GM23338 (cell line): Measurements from ENCODE around the gene ADAMTSL5. TPM values are rescaled to one million over a fixed set of nuclear protein-coding genes. Genes with fewer than 3 reads are reported as not detected.

Experiments used
- ATAC-seq: fragments of 200-7000 bp; cut with Tn5 transposase; 3 replicates; pipeline ENCODE4 v1.9.1; 2020
- DNase-seq: peaks from one replicate; pipeline ENCODE4 v3.0.0-alpha.2; 2015; ENCODE audit warnings: low spot score
- H2AFZ ChIP-seq: fragments of 200-600 bp; sonication (generic); 2 replicates; pipeline ENCODE4 v1.8.0; 2016; ENCODE audit warnings: antibody characterized with exemption, mild to moderate bottlenecking, moderate library complexity
- H3F3A ChIP-seq: fragments of 200-600 bp; sonication (generic); replicated peaks from 2 replicates; pipeline ENCODE4 v1.8.0; 2017; ENCODE audit warnings: antibody characterized with exemption, mixed run types, low read depth
- H3K27ac ChIP-seq: fragments of 200-600 bp; sonication (generic); 2 replicates; pipeline ENCODE4 v1.6.1; 2016; ENCODE audit warnings: low read depth
- H3K27me3 ChIP-seq: fragments of 200-600 bp; sonication (generic); 2 replicates; pipeline ENCODE4 v1.8.0; 2016; ENCODE audit warnings: mild to moderate bottlenecking, mixed run types, moderate library complexity; ENCODE audit not compliant: insufficient read depth
- H3K36me3 ChIP-seq: fragments of 200-600 bp; sonication (generic); 2 replicates; pipeline ENCODE4 v1.8.0; 2016; ENCODE audit warnings: mild to moderate bottlenecking; ENCODE audit not compliant: insufficient read depth
- H3K4me1 ChIP-seq: fragments of 200-600 bp; sonication (generic); 2 replicates; pipeline ENCODE4 v1.8.0; 2016; ENCODE audit warnings: mild to moderate bottlenecking, moderate library complexity; ENCODE audit not compliant: insufficient read depth
- H3K4me2 ChIP-seq: fragments of 200-600 bp; sonication (generic); 2 replicates; pipeline ENCODE4 v1.7.1; 2017; ENCODE audit warnings: mixed run types
- H3K4me3 ChIP-seq: fragments of 200-600 bp; sonication (generic); 2 replicates; pipeline ENCODE4 v1.6.1; 2016; ENCODE audit warnings: mixed run types
- H3K79me2 ChIP-seq: fragments of 200-600 bp; sonication (generic); replicated peaks from 2 replicates; pipeline ENCODE4 v1.8.0; 2017; ENCODE audit warnings: mild to moderate bottlenecking; ENCODE audit not compliant: insufficient read depth
- H3K9me2 ChIP-seq: fragments of 200-600 bp; sonication (generic); 2 replicates; pipeline ENCODE4 v1.8.0; 2017; ENCODE audit not compliant: insufficient read depth
- H4K20me1 ChIP-seq: fragments of 200-600 bp; sonication (generic); replicated peaks from 2 replicates; pipeline ENCODE4 v1.8.0; 2017; ENCODE audit warnings: mild to moderate bottlenecking; ENCODE audit not compliant: insufficient read depth
- H3K27ac Mint-ChIP-seq: 2 replicates; pipeline ENCODE4 v1.8.0; 2020; ENCODE audit warnings: inconsistent platforms, mild to moderate bottlenecking, moderate library complexity, mixed read lengths
- H3K27me3 Mint-ChIP-seq: 3 replicates; pipeline ENCODE4 v1.8.0; 2022; ENCODE audit warnings: low read depth, mild to moderate bottlenecking, moderate library complexity, mixed read lengths, inconsistent platforms; ENCODE audit not compliant: insufficient read depth, poor library complexity
- H3K36me3 Mint-ChIP-seq: 3 replicates; pipeline ENCODE4 v1.8.0; 2021; ENCODE audit warnings: low read depth, mild to moderate bottlenecking, inconsistent platforms, moderate library complexity, mixed read lengths
- H3K4me1 Mint-ChIP-seq: 3 replicates; pipeline ENCODE4 v1.8.0; 2020; ENCODE audit warnings: mild to moderate bottlenecking, inconsistent platforms, mixed read lengths
- H3K4me3 Mint-ChIP-seq: 3 replicates; pipeline ENCODE4 v1.8.0; 2021; ENCODE audit warnings: moderate library complexity, mild to moderate bottlenecking, inconsistent platforms, mixed read lengths
- H3K9me3 Mint-ChIP-seq: 3 replicates; pipeline ENCODE4 v1.8.0; 2020; ENCODE audit warnings: moderate library complexity, mild to moderate bottlenecking, inconsistent platforms, mixed read lengths
- CREB1 ChIP-seq: fragments of 250-450 bp; sonication (Bioruptor Pico); IDR thresholded peaks from 2 replicates; pipeline ENCODE4 v1.5.0; 2020; ENCODE audit warnings: low read depth, mild to moderate bottlenecking, moderate library complexity
- EZH2 ChIP-seq: fragments of 200-600 bp; sonication (generic); IDR thresholded peaks from one replicate; pipeline ENCODE4 v1.8.0; 2017; ENCODE audit warnings: antibody characterized with exemption, mild to moderate bottlenecking, low read depth; ENCODE audit not compliant: unreplicated experiment
- EZH2phosphoT487 ChIP-seq: fragments of 200-600 bp; sonication (generic); IDR thresholded peaks from one replicate; pipeline ENCODE4 v1.8.1; 2018; ENCODE audit warnings: antibody characterized with exemption; ENCODE audit not compliant: unreplicated experiment
- JUNB ChIP-seq: IDR thresholded peaks from one replicate; pipeline ENCODE4 v1.6.1; 2016; ENCODE audit warnings: antibody characterized with exemption; ENCODE audit not compliant: unreplicated experiment
- NANOG ChIP-seq: IDR thresholded peaks from 2 replicates; pipeline ENCODE4 v1.6.1; 2016; ENCODE audit warnings: antibody characterized with exemption, borderline replicate concordance
- POLR2AphosphoS5 ChIP-seq: IDR thresholded peaks from 2 replicates; pipeline ENCODE4 v1.6.1; 2016; ENCODE audit warnings: antibody characterized with exemption, low read depth
- REST ChIP-seq: IDR thresholded peaks from one replicate; pipeline ENCODE4 v1.6.1; 2018; ENCODE audit warnings: antibody characterized with exemption; ENCODE audit not compliant: unreplicated experiment
- STAT1 ChIP-seq: IDR thresholded peaks from one replicate; pipeline ENCODE4 v1.6.1; 2016; ENCODE audit warnings: antibody characterized with exemption; ENCODE audit not compliant: unreplicated experiment
- ZNF114 ChIP-seq: fragments of 250-450 bp; sonication (Bioruptor Pico); IDR thresholded peaks from 2 replicates; pipeline ENCODE4 v1.5.0; 2020; ENCODE audit warnings: mild to moderate bottlenecking, moderate library complexity
- ZNF331 ChIP-seq: fragments of 250-450 bp; sonication (Bioruptor Pico); IDR thresholded peaks from 2 replicates; pipeline ENCODE4 v1.5.0; 2020; ENCODE audit warnings: low read depth, mild to moderate bottlenecking, moderate library complexity
- polyA plus RNA-seq: library from polyadenylated mRNA; unstranded; fragments of >200 nt; fragmentation: Nextera tagmentation; extraction: Ambion mirVana; gene quantifications from 2 replicates; pipeline ENCODE4 v1.2.1, GENCODE V29; 2016
- total RNA-seq: library from RNA; depleted of rRNA; stranded (reverse); fragments of >200 nt; shearing (Covaris generic); gene quantifications from 2 replicates; pipeline ENCODE4 v1.2.3, GENCODE V29; 2014
- TF ChIP-seq, protein P1 (sequence below), 2 experiments: fragments of 200-600 bp in 1 of 2; sonication (generic) in 1 of 2; conservative IDR thresholded peaks; 2 replicates each; pipeline versions ENCODE4 v1.5.1 to v1.6.1; 2016 to 2017; ENCODE audit warnings: antibody characterized with exemption in 2 of 2, low read depth in 2 of 2, mild to moderate bottlenecking in 2 of 2, moderate library complexity in 1 of 2
- TF ChIP-seq, protein P2 (sequence below): IDR thresholded peaks from 2 replicates; pipeline ENCODE4 v1.6.1; 2016; ENCODE audit warnings: antibody characterized with exemption

The ADAMTSL5 gene
- total and polyA plus RNA-seq, 2 experiments from 2014 or later = 0.10 to 0.97 TPM

DNA sequence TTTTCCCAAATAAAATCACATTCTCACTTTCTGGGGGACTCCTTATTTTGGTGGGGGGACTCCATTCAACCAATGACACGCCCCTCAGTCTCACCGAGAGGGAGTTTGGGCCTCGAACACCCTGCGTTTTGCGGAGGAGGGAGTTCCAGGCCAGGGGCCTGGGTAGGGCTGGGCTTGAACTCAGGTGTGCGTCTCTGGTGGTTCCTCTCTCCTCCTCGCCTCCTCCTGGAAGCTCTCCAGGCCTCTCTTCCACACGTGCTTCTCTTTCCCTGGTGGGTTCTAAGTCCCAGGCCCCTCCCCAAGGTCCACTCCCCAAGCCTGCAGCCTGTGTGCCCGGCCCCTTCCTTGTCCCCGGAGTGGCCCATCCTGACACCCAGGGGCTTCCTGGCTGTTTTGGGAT is 40.6 kb upstream of the ADAMTSL5 start (continued):
- TF ChIP-seq REST = no peak
- TF ChIP-seq ZNF331 = no peak
- no peak for TF ChIP-seq STAT1
- no peak for TF ChIP-seq ZNF114 (CRISPR knock-in tag)
- TF ChIP-seq, protein P1, sequence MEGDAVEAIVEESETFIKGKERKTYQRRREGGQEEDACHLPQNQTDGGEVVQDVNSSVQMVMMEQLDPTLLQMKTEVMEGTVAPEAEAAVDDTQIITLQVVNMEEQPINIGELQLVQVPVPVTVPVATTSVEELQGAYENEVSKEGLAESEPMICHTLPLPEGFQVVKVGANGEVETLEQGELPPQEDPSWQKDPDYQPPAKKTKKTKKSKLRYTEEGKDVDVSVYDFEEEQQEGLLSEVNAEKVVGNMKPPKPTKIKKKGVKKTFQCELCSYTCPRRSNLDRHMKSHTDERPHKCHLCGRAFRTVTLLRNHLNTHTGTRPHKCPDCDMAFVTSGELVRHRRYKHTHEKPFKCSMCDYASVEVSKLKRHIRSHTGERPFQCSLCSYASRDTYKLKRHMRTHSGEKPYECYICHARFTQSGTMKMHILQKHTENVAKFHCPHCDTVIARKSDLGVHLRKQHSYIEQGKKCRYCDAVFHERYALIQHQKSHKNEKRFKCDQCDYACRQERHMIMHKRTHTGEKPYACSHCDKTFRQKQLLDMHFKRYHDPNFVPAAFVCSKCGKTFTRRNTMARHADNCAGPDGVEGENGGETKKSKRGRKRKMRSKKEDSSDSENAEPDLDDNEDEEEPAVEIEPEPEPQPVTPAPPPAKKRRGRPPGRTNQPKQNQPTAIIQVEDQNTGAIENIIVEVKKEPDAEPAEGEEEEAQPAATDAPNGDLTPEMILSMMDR (conservative IDR thresholded peaks at IDR 0.05; ENCODE audit: low read depth in 2 of 2) = no peak
- no peak for TF ChIP-seq POLR2AphosphoS5

- H3K4me3 Mint-ChIP-seq = no peak overlapping the region; the same call in 2 of the 3 replicates
- peaks cover 4% of the 10 kb centered on the region; the same call in 1 of the 3 replicates for H3K36me3 Mint-ChIP-seq
- no peak overlapping the region for H3K27ac Mint-ChIP-seq
- TF ChIP-seq, protein P2, sequence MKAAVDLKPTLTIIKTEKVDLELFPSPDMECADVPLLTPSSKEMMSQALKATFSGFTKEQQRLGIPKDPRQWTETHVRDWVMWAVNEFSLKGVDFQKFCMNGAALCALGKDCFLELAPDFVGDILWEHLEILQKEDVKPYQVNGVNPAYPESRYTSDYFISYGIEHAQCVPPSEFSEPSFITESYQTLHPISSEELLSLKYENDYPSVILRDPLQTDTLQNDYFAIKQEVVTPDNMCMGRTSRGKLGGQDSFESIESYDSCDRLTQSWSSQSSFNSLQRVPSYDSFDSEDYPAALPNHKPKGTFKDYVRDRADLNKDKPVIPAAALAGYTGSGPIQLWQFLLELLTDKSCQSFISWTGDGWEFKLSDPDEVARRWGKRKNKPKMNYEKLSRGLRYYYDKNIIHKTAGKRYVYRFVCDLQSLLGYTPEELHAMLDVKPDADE = no peak
- TF ChIP-seq STAT1 (no peak), POLR2AphosphoS5 (no peak), EZH2 (no peak), NANOG (no peak), CREB1 (no peak), JUNB (no peak), EZH2phosphoT487 (no peak), REST (no peak), ZNF114 (CRISPR knock-in tag) (no peak), ZNF331 (no peak)
- TF ChIP-seq, protein P1 (conservative IDR thresholded peaks at IDR 0.05; ENCODE audit: low read depth in 2 of 2) = no peak
Measured at GRCh38 chr19:1551068-1552040, 38.5 kb upstream of the ADAMTSL5 start.

More at GRCh38 chr19:1551068-1552040, 38.5 kb upstream of the ADAMTSL5 start:
- H3K27me3 Mint-ChIP-seq = peaks cover 13% of the 10 kb centered on the region
- no peak overlapping the region for H3K4me3 ChIP-seq
- peaks cover 3% of the 10 kb centered on the region; the same call in 2 of the 3 replicates for H3K9me3 Mint-ChIP-seq
- no peaks in the 10 kb centered on the region; the same call in 1 of the 2 replicates for H4K20me1 ChIP-seq
- peaks cover 6% of the 10 kb centered on the region; the same call in 1 of the 2 replicates for H3F3A ChIP-seq
- H3K9me2 ChIP-seq = no peaks in the 10 kb centered on the region
- no peak overlapping the region for H3K27ac ChIP-seq
- no peaks in the 10 kb centered on the region for H3K4me1 Mint-ChIP-seq
- no peak overlapping the region for H2AFZ ChIP-seq
- H3K4me2 ChIP-seq = no peak overlapping the region
- H3K79me2 ChIP-seq = no peaks in the 10 kb centered on the region
- no peak for ATAC-seq
- no peak for DNase-seq
- H3K36me3 ChIP-seq = no peaks in the 10 kb centered on the region
- H3K27me3 ChIP-seq = no peaks in the 10 kb centered on the region
- H3K4me1 ChIP-seq = no peaks in the 10 kb centered on the region; the same call in 1 of the 2 replicates
